ENCODE measurements around the gene RNF220. TPM values are rescaled to one million over a fixed set of nuclear protein-coding genes. Genes with fewer than 3 reads are reported as not detected.

The RNF220 gene
- total and polyA plus RNA-seq, 10 donors: 59.0 to 126 (median 71.7) TPM

DNA sequence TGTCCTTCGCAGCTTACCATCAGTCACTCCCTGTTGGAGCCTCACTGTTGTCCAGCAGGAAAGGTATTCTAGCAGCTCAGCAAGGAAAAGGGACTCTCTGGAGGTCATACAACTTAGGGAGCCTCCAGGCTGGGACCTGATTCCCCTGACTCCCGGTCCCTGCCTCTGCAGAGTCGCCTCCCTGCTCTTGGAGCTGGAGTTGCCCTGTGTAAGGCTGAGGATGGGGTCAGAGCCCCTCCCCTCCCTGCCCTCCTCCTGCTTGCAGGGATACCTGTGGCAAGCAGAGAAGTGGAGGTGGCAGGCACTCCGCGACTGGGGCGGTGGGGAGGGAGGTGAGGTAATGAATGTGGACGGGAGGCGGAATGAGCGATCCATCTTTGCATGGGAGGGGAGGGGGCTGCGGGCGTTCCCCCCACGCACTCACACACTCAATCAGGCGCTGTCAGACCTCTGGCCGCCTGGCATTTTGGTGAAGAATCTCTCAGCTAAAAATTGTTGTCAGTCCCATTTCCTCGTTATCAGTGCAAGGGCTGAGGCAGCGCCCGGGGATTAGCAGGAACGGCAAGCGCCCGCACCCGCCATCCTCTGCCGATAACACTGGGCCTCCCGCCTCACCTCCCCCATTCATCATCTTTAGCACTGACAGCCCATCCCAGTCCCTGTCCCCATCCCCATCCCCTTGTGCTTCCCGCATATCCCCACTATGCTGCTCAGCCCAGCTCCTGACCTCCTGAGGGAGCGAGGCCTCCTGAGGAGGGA, 204.9 kb downstream of the RNF220 start:
- no peaks in the 10 kb centered on the region for H3K4me1 ChIP-seq
- no peaks in the 10 kb centered on the region for H3K36me3 ChIP-seq
- H3K27ac ChIP-seq: no peak overlapping the region
- peak; percentile 47 for DNase-seq
- H3K9me3 ChIP-seq: no peaks in the 10 kb centered on the region
- no peak overlapping the region for H3K4me3 ChIP-seq
- 78 to 91% (median 88%) methylated on average over 23 to 25 of the region's 25 CpGs for whole genome bisulfite sequencing, 5 donors
- peaks cover 0 to 29% (median 0%) of the 10 kb centered on the region in 7 donors for H3K27me3 ChIP-seq (replicated peaks in 1 of 7)
- intact Hi-C loops (cut with DNase I; ENCODE audit: low total_unique reads): no loop called here
- TF ChIP-seq POLR2A (IDR thresholded peaks at IDR 0.05) (no peak), CTCF (IDR thresholded peaks at IDR 0.05 in 8 of 11, conservative IDR thresholded peaks at IDR 0.05 in 3 of 11) (peak in 1 of 11 experiments; percentile 5), POLR2AphosphoS5 (IDR thresholded peaks at IDR 0.05) (no peak)

DNA sequence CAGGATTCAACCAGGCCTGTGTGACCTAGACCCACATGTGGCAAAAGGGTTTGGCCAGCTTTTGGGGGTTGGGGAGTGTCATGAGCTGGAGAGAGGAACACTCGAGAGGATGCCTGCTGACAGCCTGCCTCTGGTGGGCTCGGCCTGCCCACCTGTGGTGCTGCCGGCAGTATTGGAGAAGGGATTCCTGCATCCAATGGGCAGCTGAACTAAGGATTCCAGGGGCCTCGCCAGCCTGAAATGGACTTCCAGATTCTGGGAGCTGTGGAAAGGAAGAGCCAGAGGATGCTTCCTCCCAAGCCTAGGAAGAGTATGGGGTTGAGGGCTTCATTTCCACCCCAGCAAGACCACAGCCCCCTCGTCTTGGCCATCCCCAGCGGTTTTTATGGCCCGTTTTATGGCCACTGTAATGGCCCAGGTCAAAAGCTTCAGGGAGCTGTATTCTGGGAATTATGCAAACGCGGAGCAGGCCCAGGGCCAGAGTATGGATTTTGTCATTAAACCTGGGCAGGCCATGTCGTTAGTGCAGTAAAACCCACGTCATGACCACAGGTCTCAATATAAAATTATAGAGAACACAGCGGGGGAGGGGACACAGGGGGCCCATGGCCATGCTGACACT, 205.6 kb downstream of the RNF220 start:
- intact Hi-C loops (cut with DNase I; ENCODE audit: low total_unique reads): no loop called here
- Histone ChIP-seq H3K36me3 (no peaks in the 10 kb centered on the region), H3K27ac (no peak overlapping the region), H3K4me3 (no peak overlapping the region), H3K4me1 (no peaks in the 10 kb centered on the region), H3K9me3 (no peaks in the 10 kb centered on the region), H3K27me3 (replicated peaks in 1 of 7) (peaks cover 0 to 29% (median 0%) of the 10 kb centered on the region in 7 donors)
- peak; percentile 32 for DNase-seq
- TF ChIP-seq POLR2A (IDR thresholded peaks at IDR 0.05): no peak
- TF ChIP-seq CTCF (IDR thresholded peaks at IDR 0.05 in 8 of 11, conservative IDR thresholded peaks at IDR 0.05 in 3 of 11): no peak
- 66 to 75% (median 71%) methylated on average over 9 to 12 of the region's 12 CpGs for WGBS, 5 donors

GRCh38 chr1:44611419-44611818, 206.4 kb downstream of the RNF220 start:
- intact Hi-C loops (cut with DNase I; ENCODE audit: low total_unique reads): no loop called here
- Histone ChIP-seq H3K36me3 (no peaks in the 10 kb centered on the region), H3K27ac (no peak overlapping the region), H3K4me3 (no peak overlapping the region), H3K27me3 (replicated peaks in 1 of 7) (peaks cover 0 to 32% (median 0%) of the 10 kb centered on the region in 7 donors), H3K4me1 (no peaks in the 10 kb centered on the region), H3K9me3 (no peaks in the 10 kb centered on the region)
- WGBS, 5 donors: 67 to 81% (median 74%) methylated on average over 5 of the region's 5 CpGs
- TF ChIP-seq CTCF (IDR thresholded peaks at IDR 0.05 in 8 of 11, conservative IDR thresholded peaks at IDR 0.05 in 3 of 11) (no peak), POLR2AphosphoS5 (IDR thresholded peaks at IDR 0.05) (no peak), POLR2A (IDR thresholded peaks at IDR 0.05) (no peak)
- DNase-seq: no peak

DNA sequence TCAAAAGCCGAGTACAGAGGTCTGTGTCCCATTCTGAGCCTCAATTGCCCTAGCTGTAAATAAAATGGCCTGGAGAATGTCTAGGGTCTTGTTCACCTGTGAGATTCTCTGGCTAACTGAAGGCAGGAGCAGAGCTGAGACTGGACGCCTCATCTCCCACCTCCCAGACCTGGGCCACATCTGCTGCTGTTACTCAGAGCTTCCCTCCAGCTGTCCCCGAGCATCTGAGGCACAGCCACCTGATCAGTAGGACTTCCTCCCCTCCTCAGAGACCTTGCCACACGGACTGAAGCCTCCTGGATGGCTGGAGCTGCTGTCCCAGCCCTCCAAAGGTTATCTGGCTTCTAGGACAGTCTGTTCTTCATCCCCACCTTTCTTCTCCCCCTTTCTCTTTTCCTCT, 206.8 kb downstream of the RNF220 start:
- Histone ChIP-seq H3K36me3 (no peaks in the 10 kb centered on the region), H3K27ac (no peak overlapping the region), H3K27me3 (replicated peaks in 1 of 7) (peaks cover 0 to 37% (median 0%) of the 10 kb centered on the region in 7 donors), H3K4me1 (peaks cover 0 to 1% (median 0%) of the 10 kb centered on the region in 6 donors), H3K4me3 (no peak overlapping the region), H3K9me3 (no peaks in the 10 kb centered on the region)
- 59 to 84% (median 63%) methylated on average over 4 of the region's 4 CpGs for WGBS, 5 donors
- TF ChIP-seq CTCF (IDR thresholded peaks at IDR 0.05 in 8 of 11, conservative IDR thresholded peaks at IDR 0.05 in 3 of 11) (no peak), POLR2AphosphoS5 (IDR thresholded peaks at IDR 0.05) (no peak)
- intact Hi-C loops (cut with DNase I; ENCODE audit: low total_unique reads): no loop called here
- DNase-seq: no peak

Data from spleen (tissue), 11 donors.